ENCODE measurements around the gene B3GNT7. TPM values are rescaled to one million over a fixed set of nuclear protein-coding genes. Genes with fewer than 3 reads are reported as not detected.

B3GNT7 gene
- total and polyA plus RNA-seq, 2 of the 4 experiments (the other 2 are of a cell fraction), result under 0.01 to 0.03 TPM

DNA sequence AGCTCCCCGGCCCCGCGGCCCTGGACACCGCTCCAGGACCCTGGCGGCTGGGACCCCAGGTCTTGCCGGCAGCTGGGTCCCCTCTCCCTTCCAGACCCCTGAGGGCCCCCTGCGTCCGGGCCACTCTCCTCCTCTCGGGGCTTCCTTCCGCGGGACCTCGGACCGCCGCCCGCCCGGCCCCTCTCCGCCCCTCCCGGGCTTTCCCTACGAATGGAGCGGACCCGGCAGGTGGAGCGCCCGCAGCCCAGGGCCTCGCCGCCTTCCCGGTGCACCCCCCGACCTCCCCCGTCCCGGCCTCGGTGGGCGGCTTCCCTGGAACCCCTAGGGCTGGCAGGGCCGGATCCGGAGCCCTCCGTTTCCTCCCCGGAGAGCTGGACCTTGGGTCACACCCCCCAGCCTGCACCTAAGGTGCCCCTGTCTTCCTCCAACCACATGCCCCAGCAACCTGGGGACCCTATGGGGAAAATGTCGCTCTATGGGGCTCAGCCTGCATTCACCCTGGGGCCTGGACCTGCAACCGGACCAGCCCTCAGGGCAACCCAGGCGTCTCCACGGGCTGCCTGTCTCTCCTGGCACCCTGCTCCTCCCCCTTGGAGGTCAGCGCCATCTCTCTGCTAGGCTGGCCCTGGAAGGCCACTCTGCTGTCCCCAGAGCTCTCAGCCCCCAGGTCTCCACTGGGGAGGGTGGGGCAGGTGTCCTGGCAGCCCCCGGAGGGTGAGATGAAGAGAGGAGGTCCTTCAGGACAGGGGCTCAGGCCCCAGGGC, 730 bp downstream of the B3GNT7 start (continued):
- TF ChIP-seq, protein P1, sequence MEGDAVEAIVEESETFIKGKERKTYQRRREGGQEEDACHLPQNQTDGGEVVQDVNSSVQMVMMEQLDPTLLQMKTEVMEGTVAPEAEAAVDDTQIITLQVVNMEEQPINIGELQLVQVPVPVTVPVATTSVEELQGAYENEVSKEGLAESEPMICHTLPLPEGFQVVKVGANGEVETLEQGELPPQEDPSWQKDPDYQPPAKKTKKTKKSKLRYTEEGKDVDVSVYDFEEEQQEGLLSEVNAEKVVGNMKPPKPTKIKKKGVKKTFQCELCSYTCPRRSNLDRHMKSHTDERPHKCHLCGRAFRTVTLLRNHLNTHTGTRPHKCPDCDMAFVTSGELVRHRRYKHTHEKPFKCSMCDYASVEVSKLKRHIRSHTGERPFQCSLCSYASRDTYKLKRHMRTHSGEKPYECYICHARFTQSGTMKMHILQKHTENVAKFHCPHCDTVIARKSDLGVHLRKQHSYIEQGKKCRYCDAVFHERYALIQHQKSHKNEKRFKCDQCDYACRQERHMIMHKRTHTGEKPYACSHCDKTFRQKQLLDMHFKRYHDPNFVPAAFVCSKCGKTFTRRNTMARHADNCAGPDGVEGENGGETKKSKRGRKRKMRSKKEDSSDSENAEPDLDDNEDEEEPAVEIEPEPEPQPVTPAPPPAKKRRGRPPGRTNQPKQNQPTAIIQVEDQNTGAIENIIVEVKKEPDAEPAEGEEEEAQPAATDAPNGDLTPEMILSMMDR (conservative IDR thresholded peaks at IDR 0.05; ENCODE audit: low read depth, low read length), result no peak

Measured in IMR-90 (cell line).